IgD-negative memory B cell (primary cell): Measurements from ENCODE around the gene TPM4. TPM values are rescaled to one million over a fixed set of nuclear protein-coding genes. Genes with fewer than 3 reads are reported as not detected.
"Not testable (repeated sequence)": the region's sequence is repeated elsewhere in the genome, so short reads cannot be mapped to it uniquely, and the experiment has no call there.

ENCODE experiments used
- H3K27ac Mint-ChIP-seq, 3 donors: one replicate each; pipeline ENCODE4 v1.8.0; 2020 to 2022; ENCODE audit warnings: mild to moderate bottlenecking in 3 of 3, mixed read lengths in 3 of 3, moderate library complexity in 1 of 3
- H3K27me3 Mint-ChIP-seq: one replicate; pipeline ENCODE4 v1.8.0; 2021; ENCODE audit warnings: mixed read lengths
- H3K36me3 Mint-ChIP-seq: one replicate; pipeline ENCODE4 v1.8.0; 2020; ENCODE audit warnings: mild to moderate bottlenecking, mixed read lengths
- H3K4me1 Mint-ChIP-seq, 3 donors: one replicate each; pipeline ENCODE4 v1.8.0; 2020 to 2022; ENCODE audit warnings: mixed read lengths in 3 of 3, mild to moderate bottlenecking in 1 of 3
- H3K4me3 Mint-ChIP-seq, 4 donors: one replicate each; pipeline ENCODE4 v1.8.0; 2020 to 2022; ENCODE audit warnings: mild to moderate bottlenecking in 4 of 4, mixed read lengths in 4 of 4, moderate library complexity in 3 of 4
- H3K9me3 Mint-ChIP-seq, 3 donors: one replicate each; pipeline ENCODE4 v1.8.0; 2020 to 2021; ENCODE audit warnings: mixed read lengths in 3 of 3, mild to moderate bottlenecking in 1 of 3
- polyA plus RNA-seq: library from polyadenylated mRNA; unstranded; fragments of 300-500 nt; fragmentation: Illumina TruSeq; gene quantifications from one replicate; pipeline ENCODE4 v1.2.3, GENCODE V29; 2021

Gene TPM4
- polyA plus RNA-seq, 1 donor from 2014 or later: 88.1 TPM

- Mint-ChIP-seq H3K4me3 (peak overlapping the region; percentile 78 to 89 (median 80)), H3K4me1 (peaks cover 20 to 39% (median 38%) of the 10 kb centered on the region in 3 donors), H3K36me3 (no peaks in the 10 kb centered on the region), H3K27me3 (no peaks in the 10 kb centered on the region), H3K9me3 (no peaks in the 10 kb centered on the region), H3K27ac (peak overlapping the region; percentile 89 to 96 (median 93))
Observed at GRCh38 chr19:16074488-16075365, 1.6 kb upstream of the TPM4 start.

- Mint-ChIP-seq H3K27me3 (no peaks in the 10 kb centered on the region), H3K36me3 (no peaks in the 10 kb centered on the region), H3K27ac (peak overlapping the region; percentile 89 to 96 (median 93)), H3K4me3 (peak overlapping the region; percentile 80 to 92 (median 85)), H3K4me1 (peaks cover 28 to 43% (median 38%) of the 10 kb centered on the region in 3 donors), H3K9me3 (no peaks in the 10 kb centered on the region)
Observed at GRCh38 chr19:16075430-16076153, 703 bp upstream of the TPM4 start.

DNA sequence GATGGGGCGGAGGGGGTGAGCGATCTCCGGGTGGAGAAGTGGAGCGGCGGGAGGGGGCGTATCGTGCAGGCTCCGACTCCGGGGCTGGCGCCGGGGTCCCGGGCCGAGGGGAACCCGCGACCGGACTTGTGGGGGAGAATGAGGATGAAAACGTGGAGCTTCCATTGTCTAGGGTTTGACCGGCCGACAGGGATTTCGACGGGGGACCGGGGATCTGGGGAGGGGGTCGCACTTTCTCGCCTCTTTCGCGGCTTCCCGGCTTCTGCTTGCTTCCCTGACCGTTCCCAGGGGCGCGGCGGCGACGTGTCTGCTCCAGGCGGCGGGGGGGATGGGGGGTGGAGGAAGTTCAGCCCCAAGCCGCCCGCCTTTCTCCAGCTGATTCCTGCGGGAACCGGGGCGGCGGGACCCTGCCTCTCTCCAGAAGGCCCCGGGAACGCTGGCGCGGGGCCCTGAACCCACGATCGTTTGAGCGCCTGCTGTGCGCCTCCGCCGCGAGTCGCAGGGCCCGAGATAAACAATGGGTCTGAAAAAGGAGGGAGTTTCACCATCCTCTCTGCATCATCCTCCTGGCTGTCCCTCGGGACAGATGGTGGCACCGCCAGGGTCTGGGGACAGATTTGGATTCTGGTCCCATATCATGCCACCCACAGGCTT lies 790 bp downstream of the TPM4 start:
- Mint-ChIP-seq H3K27ac (peak overlapping the region; percentile 84 to 99 (median 98)), H3K27me3 (no peaks in the 10 kb centered on the region), H3K36me3 (peaks cover 2% of the 10 kb centered on the region), H3K9me3 (no peaks in the 10 kb centered on the region), H3K4me3 (peak overlapping the region; percentile 87 to 96 (median 89)), H3K4me1 (peaks cover 30 to 49% (median 39%) of the 10 kb centered on the region in 3 donors)

- Mint-ChIP-seq H3K4me3 (peak overlapping the region; percentile 87 to 96 (median 89)), H3K36me3 (peaks cover 3% of the 10 kb centered on the region), H3K9me3 (no peaks in the 10 kb centered on the region), H3K27ac (peak overlapping the region; percentile 84 to 99 (median 98)), H3K27me3 (no peaks in the 10 kb centered on the region), H3K4me1 (peaks cover 35 to 52% (median 39%) of the 10 kb centered on the region in 3 donors)
Observed at GRCh38 chr19:16077984-16078758, 1.9 kb downstream of the TPM4 start.

DNA sequence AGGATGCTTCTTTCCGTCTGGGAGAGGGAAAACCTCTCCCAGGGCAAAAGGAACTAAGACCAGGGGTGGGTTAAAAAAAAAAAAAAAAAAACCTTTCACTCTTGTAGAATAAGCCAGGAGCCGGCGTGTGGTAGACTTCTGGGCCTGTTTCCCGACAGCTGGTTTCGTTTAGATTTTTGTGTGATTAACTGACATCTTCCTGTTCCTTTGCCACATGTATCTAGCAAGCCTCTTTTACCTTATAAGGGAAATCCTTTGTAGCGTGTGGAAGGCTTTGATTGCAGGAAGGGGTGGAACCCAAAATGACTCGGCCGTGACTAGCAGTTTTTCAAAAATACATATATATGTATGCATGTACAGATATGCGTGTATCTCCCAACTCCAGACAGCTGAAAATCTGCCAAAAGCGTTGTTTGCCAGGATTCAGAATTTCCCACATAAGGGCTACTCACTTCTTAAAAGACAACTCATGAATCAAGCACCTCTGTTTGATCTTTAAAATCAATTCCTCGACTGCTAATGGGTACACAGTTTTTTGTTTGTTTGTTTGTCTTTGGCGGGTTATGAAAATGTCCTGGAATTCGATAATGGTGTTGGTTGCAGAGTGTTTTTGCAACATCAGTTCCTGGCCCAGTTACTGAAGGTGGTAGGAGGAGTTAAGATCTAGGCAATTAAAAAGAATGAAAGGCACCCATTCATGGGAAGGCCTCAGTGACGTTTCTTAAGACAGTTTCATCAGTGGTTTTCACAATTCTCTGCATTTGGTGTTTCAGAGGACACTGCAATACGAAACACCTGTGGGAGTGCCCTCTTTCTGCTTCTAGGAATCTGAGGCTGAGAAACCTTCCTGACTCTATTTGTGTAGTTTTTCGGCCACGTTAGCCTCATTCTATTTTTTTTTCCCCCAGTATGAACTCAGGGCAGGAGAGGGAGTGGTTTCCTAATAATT lies 2.7 kb downstream of the TPM4 start:
- H3K9me3 Mint-ChIP-seq: no peaks in the 10 kb centered on the region
- no peaks in the 10 kb centered on the region for H3K27me3 Mint-ChIP-seq
- H3K36me3 Mint-ChIP-seq: peaks cover 3% of the 10 kb centered on the region
- peak overlapping the region; percentile 84 to 99 (median 98) for H3K27ac Mint-ChIP-seq
- H3K4me3 Mint-ChIP-seq: peak overlapping the region; percentile 87 to 96 (median 89)
- peaks cover 35 to 54% (median 36%) of the 10 kb centered on the region in 3 donors for H3K4me1 Mint-ChIP-seq

DNA sequence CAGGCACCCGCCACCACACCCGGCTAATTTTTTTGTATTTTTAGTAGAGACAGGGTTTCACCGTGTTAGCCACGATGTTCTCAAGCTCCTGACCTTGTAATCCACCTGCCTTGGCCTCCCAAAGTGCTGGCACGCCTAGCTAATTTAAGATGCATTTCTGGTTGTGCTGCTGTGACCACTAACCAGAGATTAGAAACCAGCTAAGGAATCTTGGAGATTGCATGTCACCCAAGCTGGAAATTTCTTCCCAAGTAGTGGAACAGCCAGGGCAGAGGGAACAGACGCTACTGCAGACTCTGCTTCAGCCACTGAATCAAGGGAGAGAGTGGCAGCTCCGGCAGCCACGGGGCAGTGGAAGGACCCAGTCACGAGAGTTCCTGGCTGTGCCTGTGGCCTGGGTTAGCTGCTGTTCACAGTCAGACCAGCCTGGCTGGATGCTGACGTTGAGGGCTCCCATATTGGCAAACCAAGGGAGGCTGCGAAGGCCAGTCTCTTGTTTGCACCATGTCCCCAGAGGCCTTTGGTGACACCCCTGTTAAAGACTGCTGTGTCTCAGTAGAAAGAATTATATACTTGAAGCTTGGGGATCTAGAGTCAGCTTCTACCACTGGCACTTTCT lies 7.9 kb downstream of the TPM4 start:
- H3K4me3 Mint-ChIP-seq: peak overlapping the region in 2 of 4 donors; percentile 12 to 60
- H3K9me3 Mint-ChIP-seq: no peaks in the 10 kb centered on the region
- peak overlapping the region in 1 of 3 donors; percentile 34 for H3K27ac Mint-ChIP-seq
- peaks cover 30 to 44% (median 35%) of the 10 kb centered on the region in 3 donors for H3K4me1 Mint-ChIP-seq
- no peaks in the 10 kb centered on the region for H3K27me3 Mint-ChIP-seq
- peaks cover 9% of the 10 kb centered on the region for H3K36me3 Mint-ChIP-seq

GRCh38 chr19:16085115-16085514 lies 8.8 kb downstream of the TPM4 start:
- peaks cover 9% of the 10 kb centered on the region for H3K36me3 Mint-ChIP-seq

GRCh38 chr19:16087404-16087803 lies 11.1 kb downstream of the TPM4 start:
- H3K36me3 Mint-ChIP-seq, H3K9me3 Mint-ChIP-seq, H3K27me3 Mint-ChIP-seq, H3K27ac Mint-ChIP-seq, H3K4me3 Mint-ChIP-seq: not testable (repeated sequence)
- peaks cover 15 to 23% (median 17%) of the 10 kb centered on the region in 3 donors for H3K4me1 Mint-ChIP-seq

More at GRCh38 chr19:16085115-16085514, 8.8 kb downstream of the TPM4 start:
- Mint-ChIP-seq H3K27me3 (no peaks in the 10 kb centered on the region), H3K4me1 (peaks cover 23 to 37% (median 28%) of the 10 kb centered on the region in 3 donors), H3K4me3 (peak overlapping the region in 2 of 4 donors; percentile 12 to 15), H3K27ac (peak overlapping the region in 2 of 3 donors; percentile 39 to 85), H3K9me3 (no peaks in the 10 kb centered on the region)

- peaks cover 13 to 20% (median 17%) of the 10 kb centered on the region in 3 donors for H3K4me1 Mint-ChIP-seq
- peak overlapping the region in 1 of 4 donors; percentile 78 for H3K4me3 Mint-ChIP-seq
- no peaks in the 10 kb centered on the region for H3K9me3 Mint-ChIP-seq
- no peak overlapping the region for H3K27ac Mint-ChIP-seq
- no peaks in the 10 kb centered on the region for H3K27me3 Mint-ChIP-seq
- H3K36me3 Mint-ChIP-seq: peaks cover 6% of the 10 kb centered on the region
Observed at GRCh38 chr19:16087940-16088339, 11.6 kb downstream of the TPM4 start.

GRCh38 chr19:16088351-16089009 lies 12.2 kb downstream of the TPM4 start:
- peak overlapping the region in 2 of 3 donors; percentile 76 to 86 for H3K27ac Mint-ChIP-seq
- no peaks in the 10 kb centered on the region for H3K9me3 Mint-ChIP-seq
- no peaks in the 10 kb centered on the region for H3K27me3 Mint-ChIP-seq
- peaks cover 7% of the 10 kb centered on the region for H3K36me3 Mint-ChIP-seq
- H3K4me3 Mint-ChIP-seq: peak overlapping the region in 1 of 4 donors; percentile 23
- H3K4me1 Mint-ChIP-seq: peaks cover 13 to 17% (median 14%) of the 10 kb centered on the region in 3 donors

- Mint-ChIP-seq H3K27ac (peak overlapping the region in 1 of 3 donors; percentile 86), H3K4me3 (no peak overlapping the region), H3K36me3 (peaks cover 9% of the 10 kb centered on the region), H3K27me3 (no peaks in the 10 kb centered on the region), H3K4me1 (peaks cover 13 to 17% (median 14%) of the 10 kb centered on the region in 3 donors), H3K9me3 (no peaks in the 10 kb centered on the region)
Observed at GRCh38 chr19:16089010-16089846, 12.9 kb downstream of the TPM4 start.
